SW 1271 (cell line): Measurements from ENCODE around the gene GRID1.
"Not testable (repeated sequence)": the region's sequence is repeated elsewhere in the genome, so short reads cannot be mapped to it uniquely, and the experiment has no call there.

Source experiments
- DNase-seq, 2 experiments: peaks; one replicate each; lab custom pipeline; 2025; lab: John Stamatoyannopoulos, UW

Gene GRID1

DNA sequence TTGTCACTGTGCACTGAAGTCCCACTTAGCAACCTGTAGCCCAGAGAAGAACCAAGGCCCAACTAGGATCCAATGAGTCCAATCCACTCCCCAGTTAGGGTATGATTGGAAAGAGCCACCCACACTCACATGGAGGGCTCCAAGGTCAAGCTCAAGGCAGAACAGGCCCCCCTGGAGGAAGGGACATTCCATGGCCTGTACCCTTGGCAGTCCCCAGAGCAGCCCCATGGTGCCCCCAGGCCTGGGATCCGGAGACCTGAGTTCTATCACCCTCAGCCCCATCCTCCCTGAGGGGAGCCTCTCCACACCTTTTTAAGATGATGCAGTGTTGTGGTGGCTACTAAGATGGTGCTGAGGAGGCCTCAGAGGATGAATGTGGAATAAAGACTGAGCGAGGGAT lies 231.4 kb downstream of the GRID1 start:
- DNase-seq, result no peak

DNA sequence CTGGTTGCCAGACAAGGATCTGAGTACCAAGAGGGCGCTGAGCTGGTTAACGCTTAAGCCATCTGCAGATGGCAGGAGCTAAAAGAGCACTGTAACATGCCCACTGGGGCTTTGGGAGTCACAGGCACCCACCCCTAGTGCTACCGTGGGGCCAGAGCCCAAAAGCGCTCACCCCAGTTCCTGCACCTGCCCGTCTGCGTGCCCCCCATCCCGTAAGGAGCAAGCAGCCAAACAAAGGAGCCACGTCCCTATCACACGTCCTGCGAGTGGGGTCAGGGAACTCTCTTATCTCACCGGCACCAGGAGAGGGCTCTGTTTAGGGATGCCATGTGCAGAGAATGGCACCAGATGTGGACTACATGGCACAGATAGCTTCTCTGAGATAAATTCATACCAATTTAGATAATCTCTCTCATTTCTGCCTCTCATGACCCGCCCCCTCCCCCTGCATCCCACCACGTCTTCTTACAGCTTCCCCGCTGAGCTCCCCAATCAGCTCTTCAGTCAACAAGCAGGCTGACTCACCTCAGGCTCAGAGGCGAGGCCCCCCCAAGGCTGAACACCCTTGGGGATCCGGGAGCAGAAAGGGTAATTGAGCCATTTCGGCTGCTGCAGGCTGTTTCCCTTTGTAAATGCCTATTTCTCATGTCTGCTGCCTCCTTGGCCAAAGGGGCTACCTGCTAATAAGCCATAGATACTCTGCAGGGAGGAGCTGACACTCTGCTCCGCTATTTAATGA lies 235.7 kb downstream of the GRID1 start:
- no peak for DNase-seq

DNA sequence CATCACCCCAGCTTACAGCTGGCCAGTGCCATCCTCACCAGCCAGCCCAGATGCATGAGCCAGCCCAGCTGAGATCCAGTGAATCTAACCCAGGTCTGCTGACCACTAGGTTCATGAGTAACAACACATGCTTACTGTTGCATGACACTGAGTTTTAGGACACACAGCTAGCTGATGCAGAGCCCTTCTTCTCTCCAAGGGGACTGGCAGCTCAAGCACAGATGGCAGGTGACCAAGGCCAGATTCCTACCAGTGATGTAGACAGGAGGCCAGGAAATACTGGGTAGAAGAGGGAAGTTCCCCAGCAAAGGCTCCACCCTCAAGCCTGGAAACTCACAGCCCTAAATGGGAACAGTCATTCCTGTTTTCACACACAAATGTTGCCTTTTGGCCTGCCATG lies 236.6 kb downstream of the GRID1 start:
- DNase-seq, result no peak

DNA sequence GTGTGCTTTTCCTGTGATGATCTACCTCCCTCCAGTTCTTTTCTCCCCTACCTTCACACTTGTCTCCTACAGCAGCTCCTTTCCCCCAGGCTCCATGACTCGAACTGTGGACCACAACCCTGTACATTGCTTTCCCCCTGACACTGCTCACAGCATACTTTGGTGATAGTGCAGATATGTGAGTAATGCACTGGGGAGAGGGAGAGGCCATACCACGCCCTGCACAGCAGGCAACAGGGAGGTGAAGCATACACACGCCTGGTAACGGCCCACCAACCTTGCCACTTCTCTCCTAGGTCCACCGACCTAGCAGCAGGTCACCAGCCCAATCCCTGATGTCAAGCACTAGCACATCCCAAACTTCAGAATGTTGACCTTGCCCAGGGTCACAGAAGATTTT lies 238.2 kb downstream of the GRID1 start:
- DNase-seq, result no peak

DNA sequence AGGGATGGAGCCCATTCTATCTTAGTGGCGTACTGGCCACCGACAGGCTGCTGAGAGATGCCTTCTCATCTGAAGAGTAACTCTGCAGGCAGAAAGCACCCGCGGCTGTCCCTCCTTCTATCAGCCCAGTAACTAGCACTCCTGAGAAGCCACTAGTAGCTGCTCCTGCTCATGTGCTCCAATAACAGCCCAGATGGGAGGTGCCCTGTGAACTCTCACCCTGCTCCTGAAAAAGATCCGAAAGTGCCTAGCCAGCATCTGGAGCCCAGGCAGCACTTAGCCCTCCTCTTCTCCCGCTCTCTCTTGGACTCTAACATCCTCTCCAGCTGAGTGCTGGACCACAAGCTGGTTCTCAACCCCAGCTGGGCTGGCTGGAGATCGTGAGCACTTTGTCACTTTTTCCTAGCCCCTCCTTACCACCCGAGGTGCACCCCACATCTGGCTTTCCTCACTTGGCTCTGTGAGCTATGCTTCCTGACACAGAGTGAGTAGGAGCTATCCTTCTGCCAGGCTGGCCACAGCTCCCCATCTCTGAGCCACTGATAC lies 239.2 kb downstream of the GRID1 start:
- DNase-seq, result no peak

DNA sequence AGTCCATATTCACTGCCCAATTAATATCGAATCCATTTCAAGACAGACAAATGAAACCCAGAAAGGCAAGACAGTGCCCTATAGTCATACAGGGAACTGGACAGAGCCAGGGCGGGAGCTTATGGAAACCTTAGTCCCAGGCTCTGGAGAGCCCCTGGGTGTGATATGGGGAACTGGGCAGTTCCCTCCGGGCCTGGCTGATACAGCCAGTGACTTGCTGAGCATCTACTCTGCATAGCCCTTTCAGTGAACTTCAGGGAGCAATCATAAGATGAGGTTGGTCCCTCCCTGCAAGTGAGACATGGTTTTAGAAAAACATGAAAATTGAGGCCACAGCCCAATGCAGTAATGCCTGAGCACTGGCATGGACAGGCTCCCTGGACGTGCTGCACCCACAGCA lies 241.9 kb downstream of the GRID1 start:
- no peak for DNase-seq

DNA sequence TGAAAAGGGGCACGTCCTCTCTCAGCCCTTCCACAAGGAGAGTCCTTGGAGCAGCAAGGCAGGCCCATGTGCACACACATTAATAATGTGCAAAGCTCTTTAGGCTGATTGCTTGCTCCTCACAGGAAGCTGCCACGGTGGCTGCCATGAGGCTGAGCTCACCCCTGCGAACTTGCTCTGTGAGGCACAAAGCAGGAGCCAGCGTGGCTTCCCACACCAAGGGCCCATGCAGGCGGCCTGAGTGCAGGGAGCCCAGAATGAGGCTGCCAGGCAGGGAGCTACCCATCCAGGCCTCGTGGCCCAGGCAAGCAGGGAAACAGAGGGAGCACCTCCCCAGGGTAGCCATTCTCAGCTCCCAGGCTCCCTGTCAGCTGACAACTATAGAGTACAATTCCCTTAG lies 242.9 kb downstream of the GRID1 start:
- DNase-seq, result no peak

DNA sequence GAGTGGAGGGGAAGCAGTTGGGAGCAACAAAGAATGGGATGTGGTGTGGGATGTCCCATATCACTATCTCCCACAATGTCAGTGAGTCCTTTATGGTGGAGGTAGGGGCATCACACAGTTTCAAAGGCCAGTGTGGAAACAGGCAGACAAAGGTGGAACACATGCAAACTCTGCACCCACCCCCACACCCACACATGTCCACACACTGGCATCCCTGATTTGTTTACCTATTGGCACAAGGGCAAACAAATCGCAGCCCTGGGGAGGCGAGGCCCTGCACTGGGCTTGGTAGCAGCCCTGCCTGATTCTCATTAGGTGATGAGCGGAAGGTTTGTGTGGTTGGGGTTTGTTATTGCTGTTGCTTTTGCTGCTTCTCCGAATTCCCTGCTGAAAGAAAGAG lies 243.3 kb downstream of the GRID1 start:
- no peak for DNase-seq

DNA sequence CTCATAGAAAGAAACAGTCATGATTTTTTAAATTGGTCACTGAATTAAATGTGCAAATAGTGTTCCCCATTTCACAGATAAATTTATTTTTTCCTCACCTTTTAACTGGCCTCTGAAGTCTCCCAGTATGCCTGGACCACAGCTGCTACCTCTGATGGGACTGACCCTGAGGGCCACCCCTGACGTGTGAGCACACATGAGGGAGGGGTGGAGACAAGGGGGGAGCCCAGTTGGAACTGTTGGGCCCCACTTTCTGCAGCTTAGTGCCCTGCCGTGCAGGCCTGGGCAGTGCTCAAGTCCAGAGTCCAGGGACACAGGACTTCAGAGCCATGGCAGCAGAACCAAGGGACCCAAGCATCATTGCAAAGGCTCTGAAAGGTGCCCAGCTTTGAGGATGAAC lies 243.9 kb downstream of the GRID1 start:
- no peak for DNase-seq

DNA sequence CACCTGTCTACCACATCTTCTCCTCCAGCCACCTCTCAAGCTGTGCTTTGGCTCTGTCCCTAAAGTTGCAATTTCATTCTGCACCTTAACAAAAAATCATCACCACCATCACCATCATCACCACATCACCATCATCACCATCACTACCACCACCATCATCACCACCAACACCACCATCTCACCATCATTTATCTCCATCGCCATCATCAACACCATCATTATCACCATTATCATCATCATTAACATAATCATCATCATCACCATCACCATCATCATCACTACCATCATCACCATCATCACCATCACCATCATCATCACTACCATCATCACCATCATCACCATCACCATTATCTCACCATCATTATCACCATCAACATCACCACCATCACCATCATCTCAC lies 245.4 kb downstream of the GRID1 start:
- DNase-seq, result no peak

DNA sequence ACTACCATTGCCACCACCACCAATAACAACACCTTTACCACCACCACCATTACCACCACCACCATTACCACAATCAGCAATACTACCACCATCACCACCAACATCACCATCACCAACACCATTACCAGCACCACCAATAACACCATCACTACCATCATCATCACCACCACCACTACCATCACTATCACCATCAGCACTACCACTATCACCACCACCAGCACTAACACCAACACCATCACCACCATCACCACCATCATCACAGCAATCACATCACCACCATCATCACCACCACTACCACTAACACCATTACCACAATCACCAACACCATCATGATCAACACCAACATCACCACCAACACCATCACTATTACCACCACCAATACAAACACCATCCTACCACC lies 249.5 kb downstream of the GRID1 start:
- DNase-seq, result no peak

DNA sequence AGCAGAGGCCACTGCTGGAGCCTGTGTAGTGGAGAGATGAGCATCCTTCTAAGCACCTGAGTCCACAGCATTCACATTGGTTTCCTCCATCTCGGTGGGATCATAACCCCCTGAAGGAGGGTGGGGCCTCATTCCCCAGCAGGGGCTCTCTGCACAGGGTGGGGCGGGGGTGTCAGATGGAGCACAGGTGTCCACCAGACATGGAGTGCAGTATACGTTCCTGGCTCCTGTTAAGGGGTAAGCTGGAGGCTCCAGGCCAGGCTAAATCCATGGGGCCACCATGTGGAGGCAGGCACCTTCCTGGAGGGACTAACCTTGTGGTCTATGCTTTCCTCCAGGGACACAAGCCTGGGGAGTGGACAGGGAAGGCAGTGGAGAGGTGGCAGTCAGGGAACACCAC lies 252.6 kb downstream of the GRID1 start:
- DNase-seq, result no peak

DNA sequence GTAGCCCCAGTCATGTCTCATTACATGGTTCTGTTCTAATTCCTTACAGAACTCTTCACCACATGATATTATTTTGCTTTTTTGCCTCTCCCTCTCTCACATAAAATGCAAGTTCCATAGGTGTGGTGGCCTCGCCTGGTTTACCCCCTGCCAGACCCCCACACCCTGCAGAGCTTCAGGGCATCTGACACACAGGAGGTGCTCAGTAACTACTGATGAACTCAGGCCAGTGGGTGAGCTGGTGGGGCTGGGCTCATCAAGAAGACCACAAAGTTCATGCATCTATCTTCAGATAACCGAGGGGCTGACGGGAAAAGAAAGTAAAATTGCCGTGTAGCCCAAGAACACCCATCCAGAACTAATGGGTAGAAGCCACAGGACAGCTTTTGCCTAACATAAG lies 253.1 kb downstream of the GRID1 start:
- no peak for DNase-seq

DNA sequence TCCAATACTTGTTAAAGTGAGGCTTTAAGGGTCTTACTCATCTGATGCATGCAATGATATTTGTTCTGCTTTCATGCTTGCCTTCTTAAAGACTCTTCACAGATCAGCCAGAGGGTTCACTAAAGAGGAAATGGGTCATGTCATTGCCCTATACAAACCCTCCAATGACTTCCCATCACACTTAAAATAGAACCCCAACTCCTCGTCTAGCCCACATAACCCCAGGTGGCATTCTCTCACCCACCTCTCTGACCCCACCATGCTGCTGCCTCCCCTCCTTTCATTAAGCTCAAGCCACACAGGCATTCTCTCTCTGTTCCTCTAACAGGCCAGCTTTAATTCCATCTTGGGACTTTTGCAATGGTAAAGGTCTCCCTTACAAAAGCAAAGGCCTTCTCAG lies 253.6 kb downstream of the GRID1 start:
- DNase-seq, result no peak

DNA sequence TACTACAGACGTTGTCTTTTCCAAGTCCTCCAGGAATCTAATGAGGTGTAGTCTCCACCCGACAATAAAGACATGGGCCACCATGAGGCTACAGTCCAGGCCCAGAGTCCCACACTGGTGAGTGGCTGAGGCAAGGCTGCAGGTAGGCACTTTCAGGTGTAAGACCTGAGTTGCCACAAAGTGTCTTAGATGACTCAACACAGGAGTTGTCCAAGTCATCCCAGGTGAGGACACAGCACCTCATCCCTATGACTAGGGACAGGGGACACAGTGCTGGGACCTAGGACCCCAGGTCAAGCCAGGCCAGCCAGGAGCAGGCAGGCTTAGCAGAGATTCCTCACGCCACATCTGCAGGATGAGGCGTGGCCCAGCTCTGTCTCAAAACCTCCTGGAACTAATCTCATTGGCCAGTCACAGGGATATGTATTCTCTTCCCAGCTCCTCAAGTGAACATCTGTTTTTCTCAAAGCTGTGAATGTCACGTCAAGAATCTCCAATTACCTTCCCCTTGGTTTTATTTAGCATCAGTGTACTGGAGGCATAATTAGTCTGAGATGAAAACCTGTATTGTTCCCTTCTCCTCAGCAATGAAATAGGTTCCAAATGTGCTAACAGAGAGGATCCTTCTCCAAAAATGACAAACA lies 254.6 kb downstream of the GRID1 start:
- no peak for DNase-seq

DNA sequence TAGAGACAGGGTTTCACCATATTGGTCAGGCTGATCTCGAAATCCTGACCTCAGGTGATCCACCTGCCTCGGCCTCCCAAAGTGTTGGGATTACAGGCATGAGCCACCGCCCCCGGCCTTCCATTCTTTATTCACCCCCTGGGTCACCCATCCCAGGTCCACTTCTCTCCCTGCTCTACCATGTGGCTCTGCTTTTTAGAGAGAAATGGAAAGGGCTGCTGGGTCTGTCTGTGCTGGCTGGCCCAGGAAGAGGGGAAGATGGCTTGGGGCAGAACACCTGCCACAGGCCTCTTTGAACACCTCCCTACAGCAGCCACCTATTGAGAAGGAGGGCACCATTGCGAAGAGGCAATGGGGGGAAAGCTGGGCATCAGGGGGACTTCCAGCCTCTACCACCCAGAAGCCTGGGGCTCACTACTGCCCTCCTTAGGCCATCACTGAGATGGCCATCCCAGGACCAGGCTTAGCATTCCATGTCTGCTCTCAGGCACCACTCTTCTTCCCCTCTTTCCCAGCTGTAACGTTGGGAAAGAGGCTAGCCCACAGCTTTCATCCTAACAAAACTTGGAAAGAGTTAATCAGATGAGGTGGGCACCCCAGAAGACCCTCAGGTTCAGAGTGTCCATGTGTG lies 256.3 kb downstream of the GRID1 start:
- DNase-seq, result no peak

DNA sequence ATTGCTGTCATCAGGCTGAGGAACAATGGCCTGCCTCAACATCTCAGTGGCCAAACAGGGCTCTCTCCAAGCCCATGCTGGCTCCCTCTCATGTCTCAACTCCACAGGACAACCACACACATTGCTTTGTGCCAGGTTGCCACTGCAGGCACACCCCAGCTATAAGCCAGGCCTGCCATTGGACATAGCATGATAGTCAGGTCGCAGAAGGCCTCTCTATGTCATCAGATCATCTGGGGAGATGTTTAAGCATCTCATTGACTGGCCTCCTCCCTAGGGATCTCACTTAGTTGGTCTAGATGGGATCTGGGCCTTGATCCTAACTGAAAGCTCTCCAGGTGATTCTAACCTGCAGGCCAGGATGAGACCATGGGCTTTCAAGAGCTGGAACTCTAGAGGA lies 257.2 kb downstream of the GRID1 start:
- no peak for DNase-seq

DNA sequence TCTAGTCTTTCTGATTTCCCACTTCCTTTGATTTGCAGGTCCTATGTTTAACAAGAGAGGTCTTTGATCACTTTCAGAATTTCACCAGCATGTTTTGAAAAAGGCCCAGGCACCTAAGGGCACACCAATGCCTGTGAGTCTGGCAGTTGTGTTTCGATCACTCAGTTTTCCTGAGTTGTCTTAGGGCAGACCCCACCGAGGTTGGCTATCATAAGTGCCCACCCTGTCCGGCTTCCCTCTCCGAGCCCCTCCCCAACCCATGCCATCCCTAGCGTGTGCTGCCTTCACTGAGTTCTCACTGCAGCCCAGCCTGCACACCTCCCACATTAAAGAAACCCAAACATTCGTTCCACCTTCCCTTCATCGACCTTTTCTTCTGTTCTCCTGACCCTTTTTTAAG lies 257.9 kb downstream of the GRID1 start:
- DNase-seq, result no peak

DNA sequence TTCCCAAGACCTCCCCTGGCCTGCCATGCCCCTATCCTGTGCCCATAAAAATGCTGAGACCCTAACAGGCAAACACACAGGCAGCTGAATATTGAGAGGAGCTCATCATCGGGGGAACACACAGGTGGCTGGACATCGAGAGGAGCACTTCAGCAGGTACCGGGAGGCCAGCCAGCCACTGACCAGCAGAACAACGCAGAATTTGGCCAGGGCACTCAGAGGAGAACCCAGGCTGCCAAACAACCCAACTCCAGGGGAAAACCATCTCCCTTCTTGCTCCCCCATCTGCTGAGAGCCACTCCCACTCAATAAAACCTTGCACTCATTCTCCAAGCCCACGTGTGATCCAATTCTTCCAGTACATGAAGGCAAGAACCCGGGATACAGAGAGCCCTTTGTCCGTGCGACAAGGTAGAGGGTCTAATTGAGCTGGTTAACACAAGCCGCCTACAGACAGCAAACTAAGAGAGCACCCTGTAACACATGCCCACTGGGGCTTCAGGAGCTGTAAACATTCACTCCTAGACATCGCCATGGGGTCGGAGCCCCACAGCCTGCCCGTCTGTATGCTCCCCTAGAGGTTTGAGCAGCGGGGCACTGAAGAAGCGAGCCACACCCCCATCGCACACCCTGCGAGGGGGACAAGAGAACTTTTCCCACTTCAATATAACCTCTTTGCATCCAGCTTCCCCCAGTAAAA lies 258.8 kb downstream of the GRID1 start:
- not testable (repeated sequence) for DNase-seq

DNA sequence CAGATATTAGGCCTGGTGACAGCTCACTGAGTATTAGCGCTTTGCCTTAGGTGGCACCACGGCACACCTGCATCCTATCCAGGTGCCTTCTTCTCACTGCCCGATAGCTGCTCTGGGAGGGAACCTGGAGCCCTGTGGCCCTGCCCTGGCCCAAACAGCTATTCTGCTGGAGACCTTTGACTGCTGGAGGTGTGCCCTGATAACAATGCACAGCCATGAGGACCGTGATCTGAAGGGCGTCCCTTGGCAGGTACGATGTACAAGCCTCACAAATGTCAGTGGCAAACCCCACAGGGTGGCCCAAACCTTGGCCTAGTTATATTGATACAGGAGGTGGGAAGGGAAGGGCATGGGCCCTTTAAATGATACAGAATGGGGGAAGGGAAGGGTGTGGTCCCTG lies 259.5 kb downstream of the GRID1 start:
- DNase-seq, result no peak

DNA sequence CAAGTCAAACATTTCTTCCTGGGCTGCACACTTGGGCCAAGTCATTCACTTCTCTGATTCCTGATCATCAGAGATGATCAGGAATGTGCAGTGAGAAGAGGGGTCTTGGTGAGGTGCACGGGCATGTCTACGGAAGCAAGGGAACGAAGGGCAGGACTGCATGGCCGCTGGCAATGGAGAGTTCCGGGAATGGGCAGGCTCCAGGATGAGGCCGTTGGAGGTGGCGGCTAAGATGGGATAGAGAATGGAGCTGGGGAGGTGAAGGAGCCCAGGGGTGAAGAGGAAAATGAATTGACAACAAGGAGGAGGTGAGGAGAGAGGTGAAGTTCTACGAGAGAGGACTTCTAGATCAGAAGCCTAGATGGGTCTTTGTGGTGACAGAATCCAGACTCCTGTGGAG lies 260.0 kb downstream of the GRID1 start:
- DNase-seq, result no peak

DNA sequence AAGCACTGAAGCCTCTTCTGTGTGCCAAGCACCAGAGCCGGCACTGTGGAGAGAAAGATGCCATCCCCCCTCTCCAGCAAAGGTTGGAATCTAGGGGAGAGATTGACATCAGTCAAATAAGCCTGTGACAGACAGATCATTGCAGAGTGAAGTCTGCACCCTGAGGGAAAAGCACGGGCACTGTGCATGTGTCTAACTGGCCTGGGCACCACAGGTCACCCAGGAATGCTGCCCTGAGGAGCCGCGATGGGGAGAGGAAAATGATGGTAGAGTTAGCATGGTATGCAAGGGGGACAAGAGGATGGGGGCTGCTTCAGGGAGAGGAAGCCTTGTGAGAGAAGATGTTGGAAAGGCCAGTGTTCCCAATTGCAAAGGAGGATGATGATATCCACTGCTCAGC lies 261.0 kb downstream of the GRID1 start:
- DNase-seq, result no peak

DNA sequence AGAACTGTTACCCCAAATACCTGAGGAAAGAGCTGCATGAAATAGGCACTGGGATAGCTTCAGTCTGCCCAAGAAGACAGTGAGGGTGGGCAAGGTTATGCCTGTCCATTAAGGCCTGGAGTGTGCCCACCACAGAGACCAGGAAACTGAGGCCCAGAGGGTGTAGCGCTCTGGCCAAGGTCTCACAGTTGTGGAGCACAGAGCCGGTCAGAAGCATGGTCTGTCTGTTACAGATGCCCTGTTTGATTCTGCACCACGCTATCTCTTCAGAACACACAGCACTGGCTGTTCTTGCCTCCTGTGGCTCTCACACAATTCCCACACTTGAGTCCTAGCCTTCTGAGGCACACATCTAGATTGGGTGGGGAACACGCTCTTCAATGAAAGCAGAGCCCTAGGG lies 261.4 kb downstream of the GRID1 start:
- no peak for DNase-seq
